Adrenal gland (tissue), 12 donors: ENCODE data around the gene TXNDC16. TPM values are rescaled to one million over a fixed set of nuclear protein-coding genes. Genes with fewer than 3 reads are reported as not detected.

Source experiments
- DNase-seq, 7 donors: peaks; one replicate each; pipeline ENCODE4 v3.0.0-alpha.2; 2019 to 2020
- H3K27ac ChIP-seq, 5 donors: fragments of 200-600 bp; sonication (generic) in 4 of 5; 1 replicate in 3 of 5; 2 replicates in 2 of 5; pipeline versions ENCODE4 v1.5.1 to v1.8.0; 2016 to 2020; ENCODE audit warnings: mild to moderate bottlenecking in 1 of 5
- H3K27me3 ChIP-seq: fragments of 200-600 bp; 2 replicates; pipeline ENCODE4 v1.8.0; 2021
- H3K36me3 ChIP-seq, 2 donors: fragments of 200-600 bp; replicated peaks in 1 of 2; 1 replicate in 1 of 2; 2 replicates in 1 of 2; pipeline versions ENCODE4 v1.5.1 to v1.8.0; 2018 to 2022
- H3K4me1 ChIP-seq, 2 donors: fragments of 200-600 bp; replicated peaks in 1 of 2; 1 replicate in 1 of 2; 2 replicates in 1 of 2; pipeline versions ENCODE4 v1.5.1 to v1.8.0; 2018 to 2021
- H3K4me3 ChIP-seq, 4 donors: fragments of 200-600 bp; sonication (generic) in 3 of 4; one replicate each; pipeline ENCODE4 v1.5.1; 2016 to 2018
- H3K9me3 ChIP-seq, 3 donors: fragments of 200-600 bp; sonication (generic) in 1 of 3; replicated peaks in 1 of 3; 1 replicate in 2 of 3; 2 replicates in 1 of 3; pipeline versions ENCODE4 v1.5.1 to v1.8.0; 2016 to 2021
- CTCF ChIP-seq, 6 experiments: fragments of 450-650 bp in 4 of 6; fragments of 200-600 bp in 2 of 6; sonication (generic) in 1 of 6; IDR thresholded peaks; 1 replicate in 5 of 6; 2 replicates in 1 of 6; pipeline versions ENCODE4 v1.5.1 to v1.8.0; 2016 to 2021; ENCODE audit warnings: antibody characterized with exemption in 6 of 6, mild to moderate bottlenecking in 2 of 6, moderate library complexity in 1 of 6
- POLR2A ChIP-seq, 2 donors: fragments of 450-650 bp; IDR thresholded peaks; one replicate each; pipeline ENCODE4 v1.6.1; 2017; ENCODE audit warnings: antibody characterized with exemption in 2 of 2, mild to moderate bottlenecking in 2 of 2, moderate library complexity in 1 of 2
- WGBS, 4 donors: extraction: QIAGEN DNeasy Blood & Tissue Kit in 2 of 4; methylation state at CpG; one replicate each; pipeline versions ENCODE4 v1.1.5 to v1.1.7; 2013 to 2017; 5-methylcytosine and 5-hydroxymethylcytosine counted together
- intact Hi-C, 2 donors: fragments of 100-400 bp; cut with DNase I; formaldehyde crosslinking; loops; one replicate each; pipeline versions ENCODE4 v1.14.1 to v1.15.0; 2022 to 2023
- polyA plus RNA-seq, 3 donors: library from polyadenylated mRNA; stranded (reverse); fragments of 200-250 nt in 2 of 3; fragments of 350-450 nt in 1 of 3; fragmentation: Illumina TruSeq in 1 of 3; extraction: RNeasy Lipid Tissue Mini Kit (QIAGEN cat#74804) in 1 of 3; gene quantifications; one replicate each; pipeline ENCODE4 v1.2.3, GENCODE V29; 2013 to 2014
- total RNA-seq, 9 donors: library from RNA; depleted of rRNA in 4 of 9; stranded (reverse); fragments of >200 nt in 4 of 9; fragments of 120-200 nt in 1 of 9; fragmentation: NEBNext Ultra II Directional in 1 of 9; extraction: Animal tissue kit (Norgen Biotek cat#: 25700) in 1 of 9; gene quantifications; one replicate each; pipeline versions ENCODE4 v1.1.0 to v1.2.4, GENCODE V29; 2013 to 2023
- donor health status: healthy with polysubstance abuse.
- donor health status: Bipolar disorder and iron deficiency.
- donor health status: DM: yes; HTN: yes; CAD: no.
- donor health status: DM: no; HTN: no; CAD: no.
- donor health status: DM: no; HTN: no; CAD: no.
- donor health status: DM: yes; HTN: yes; CAD: no.

TXNDC16 gene
- total and polyA plus RNA-seq, 12 donors: 1.3 to 7.2 (median 5.6) TPM

GRCh38 chr14:52402812-52403526 is 149.3 kb downstream of the TXNDC16 start:
- Histone ChIP-seq H3K27me3 (no peaks in the 10 kb centered on the region), H3K4me3 (no peak overlapping the region), H3K4me1 (no peaks in the 10 kb centered on the region), H3K9me3 (no peaks in the 10 kb centered on the region), H3K36me3 (no peaks in the 10 kb centered on the region), H3K27ac (no peak overlapping the region)
- intact Hi-C loops: no loop called here
- DNase-seq: peak in 1 of 7 donors; percentile 16
- WGBS, 4 donors: 70 to 79% (median 76%) methylated on average over 4 of the region's 4 CpGs
- TF ChIP-seq POLR2A (IDR thresholded peaks at IDR 0.05) (no peak), CTCF (IDR thresholded peaks at IDR 0.05) (no peak)

GRCh38 chr14:52400846-52401245 is 151.5 kb downstream of the TXNDC16 start:
- no peaks in the 10 kb centered on the region for H3K36me3 ChIP-seq
- intact Hi-C loops: no loop called here
- no peak overlapping the region for H3K4me3 ChIP-seq
- H3K9me3 ChIP-seq: no peaks in the 10 kb centered on the region
- no peak for DNase-seq
- H3K4me1 ChIP-seq: no peaks in the 10 kb centered on the region
- TF ChIP-seq POLR2A (IDR thresholded peaks at IDR 0.05): no peak
- no peak for TF ChIP-seq CTCF (IDR thresholded peaks at IDR 0.05)
- no peaks in the 10 kb centered on the region for H3K27me3 ChIP-seq
- H3K27ac ChIP-seq: no peak overlapping the region
- 36 to 57% (median 52%) methylated on average over 3 of the region's 3 CpGs for WGBS, 4 donors

GRCh38 chr14:52399921-52400595 is 152.2 kb downstream of the TXNDC16 start:
- Histone ChIP-seq H3K27ac (no peak overlapping the region), H3K4me1 (no peaks in the 10 kb centered on the region), H3K9me3 (no peaks in the 10 kb centered on the region), H3K36me3 (no peaks in the 10 kb centered on the region), H3K27me3 (no peaks in the 10 kb centered on the region), H3K4me3 (no peak overlapping the region)
- TF ChIP-seq CTCF (IDR thresholded peaks at IDR 0.05) (no peak), POLR2A (IDR thresholded peaks at IDR 0.05) (no peak)
- no peak for DNase-seq
- WGBS, 4 donors: 63 to 67% (median 64%) methylated on average over 8 of the region's 8 CpGs
- intact Hi-C loops: no loop called here

- TF ChIP-seq CTCF (IDR thresholded peaks at IDR 0.05): no peak
- TF ChIP-seq POLR2A (IDR thresholded peaks at IDR 0.05): no peak
- intact Hi-C loops: no loop called here
- WGBS, 4 donors: 75 to 87% (median 81%) methylated on average over 5 of the region's 5 CpGs
Measured at GRCh38 chr14:52399104-52399503, 153.2 kb downstream of the TXNDC16 start.

More at GRCh38 chr14:52399104-52399503, 153.2 kb downstream of the TXNDC16 start:
- Histone ChIP-seq H3K27ac (no peak overlapping the region), H3K36me3 (no peaks in the 10 kb centered on the region), H3K9me3 (no peaks in the 10 kb centered on the region), H3K4me1 (no peaks in the 10 kb centered on the region), H3K4me3 (no peak overlapping the region), H3K27me3 (no peaks in the 10 kb centered on the region)
- no peak for DNase-seq
